Dermis microvascular lymphatic vessel endothelial cell (primary cell): Measurements from ENCODE around the gene WNT9B. TPM values are rescaled to one million over a fixed set of nuclear protein-coding genes. Genes with fewer than 3 reads are reported as not detected.
"Not testable (repeated sequence)": the region's sequence is repeated elsewhere in the genome, so short reads cannot be mapped to it uniquely, and the experiment has no call there.

ENCODE experiments used
- DNase-seq, 2 donors: peaks; one replicate each; pipeline versions ENCODE4 v3.0.0 to v3.0.0-alpha.2; 2010; ENCODE audit warnings: low read depth in 2 of 2
- total RNA-seq: library from RNA; depleted of rRNA; stranded (reverse); fragments of >200 nt; gene quantifications from 2 replicates; pipeline ENCODE4 v1.2.1, GENCODE V29; 2014

WNT9B gene
- total RNA-seq, 1 donor from 2014 or later = not detected

- no peak for DNase-seq
Observed at GRCh38 chr17:46908068-46908737, 56.8 kb downstream of the WNT9B start.

DNA sequence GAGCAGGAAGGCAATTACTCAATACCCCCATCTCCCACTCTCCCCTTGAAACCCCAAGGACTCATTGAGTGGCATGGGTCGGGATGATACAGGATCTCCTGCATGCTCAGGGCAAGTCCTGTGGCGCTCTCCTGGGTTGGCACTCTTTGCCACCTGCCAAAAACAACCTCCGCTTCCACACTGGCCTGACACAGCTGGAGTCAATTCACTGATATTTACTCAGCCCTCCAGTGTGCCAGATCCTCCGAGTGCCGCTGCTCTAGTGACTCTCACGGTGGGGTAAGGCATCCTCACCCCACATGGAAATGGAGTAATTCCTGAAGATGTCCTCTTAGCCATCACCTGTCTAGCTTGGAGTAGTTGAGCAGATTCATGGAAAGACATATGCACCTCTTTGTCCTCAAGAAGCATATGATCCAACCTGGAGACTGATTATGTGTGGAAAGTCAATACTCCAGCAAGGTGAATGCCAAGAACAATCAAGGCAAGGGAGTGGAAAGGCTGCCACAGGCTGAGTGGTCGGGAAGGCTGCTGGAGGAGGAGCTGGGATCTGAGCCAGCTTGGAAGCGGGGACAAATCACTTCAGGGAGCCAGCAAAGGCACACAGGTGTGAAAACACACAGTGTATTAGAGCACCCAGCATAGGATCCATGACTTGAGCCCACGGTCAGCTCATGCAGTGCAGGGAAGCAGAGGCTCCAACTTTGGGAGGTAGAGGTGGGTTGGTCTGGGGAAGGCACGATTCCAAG, 59.0 kb downstream of the WNT9B start:
- DNase-seq = no peak

DNA sequence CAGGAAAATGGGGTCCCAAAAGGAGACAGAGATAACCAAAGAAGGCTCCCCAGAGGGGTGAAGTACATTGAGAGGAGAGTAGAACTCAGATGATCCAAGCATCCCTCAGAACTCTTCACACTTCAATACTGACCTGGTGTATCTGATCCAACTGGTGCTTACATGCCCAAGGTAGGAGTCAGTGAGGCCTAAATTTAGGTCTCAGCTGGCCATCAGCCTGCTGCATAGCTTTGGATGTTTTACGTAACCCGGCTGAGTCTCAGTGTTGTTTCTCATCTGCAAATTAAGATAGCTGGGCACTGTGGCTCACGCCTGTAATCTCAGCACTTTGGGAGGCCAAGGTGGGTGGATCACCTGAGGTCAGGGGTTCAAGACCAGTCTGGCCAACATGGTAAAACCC, 59.9 kb downstream of the WNT9B start:
- DNase-seq = no peak

DNA sequence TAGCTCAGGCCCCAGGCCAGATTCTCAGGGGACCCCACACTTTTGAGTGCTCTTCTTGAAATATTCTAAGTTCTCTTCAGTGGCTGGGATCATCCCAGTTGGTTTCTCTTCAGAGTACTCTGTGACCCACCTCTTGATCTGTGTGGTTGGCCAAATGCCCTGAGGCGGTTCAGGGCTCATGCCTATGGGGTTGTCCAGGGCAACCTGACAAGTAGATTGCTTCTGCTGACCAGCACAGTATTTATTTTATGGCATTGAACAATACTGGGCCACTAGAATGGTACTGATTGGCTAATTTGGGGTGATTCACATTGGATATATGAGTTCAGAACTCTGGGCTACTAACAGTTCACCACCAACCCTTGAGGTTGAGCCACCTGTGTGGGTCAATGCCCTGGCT, 64.2 kb downstream of the WNT9B start:
- no peak for DNase-seq

- DNase-seq = no peak
Observed at GRCh38 chr17:46916211-46916610, 64.8 kb downstream of the WNT9B start.

GRCh38 chr17:46916623-46917022, 65.2 kb downstream of the WNT9B start:
- DNase-seq = no peak

- DNase-seq = no peak
Observed at GRCh38 chr17:46917041-46917440, 65.7 kb downstream of the WNT9B start.

DNA sequence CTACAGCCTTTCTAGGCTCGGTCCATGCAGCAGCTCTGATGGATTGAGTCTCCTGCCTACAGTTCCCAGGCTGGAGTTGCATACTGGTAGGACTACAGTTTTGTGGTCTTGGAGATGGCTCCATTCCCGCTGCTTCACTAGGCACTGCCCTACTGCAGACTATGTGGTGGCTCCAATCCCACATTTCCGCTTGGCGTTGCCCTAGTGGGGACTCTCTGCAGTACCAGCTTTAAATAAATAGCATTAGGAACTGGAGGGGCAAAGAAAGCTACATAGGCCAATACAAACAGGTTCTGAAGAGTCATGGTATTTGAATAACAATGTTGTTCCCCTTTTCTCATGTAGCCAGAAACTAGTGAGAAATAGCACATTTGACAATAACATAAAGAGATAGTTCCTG, 66.1 kb downstream of the WNT9B start:
- no peak for DNase-seq

- not testable (repeated sequence) for DNase-seq
Observed at GRCh38 chr17:46921962-46922361, 70.6 kb downstream of the WNT9B start.

DNA sequence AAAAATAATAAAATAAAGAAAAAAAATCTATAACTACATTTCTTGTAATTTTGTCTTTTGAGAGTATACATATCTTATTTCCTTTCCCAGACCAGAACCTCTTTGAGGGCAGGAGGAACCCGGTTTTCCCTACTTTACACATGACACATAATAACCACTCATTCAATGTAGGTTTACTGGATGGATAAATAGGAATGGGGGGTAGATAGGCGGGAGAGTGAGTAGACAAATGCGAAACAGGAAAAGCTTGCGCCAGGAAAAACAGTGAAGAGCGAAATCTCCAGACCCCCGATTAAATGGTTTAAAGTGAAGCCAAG, 71.1 kb downstream of the WNT9B start:
- no peak for DNase-seq

DNA sequence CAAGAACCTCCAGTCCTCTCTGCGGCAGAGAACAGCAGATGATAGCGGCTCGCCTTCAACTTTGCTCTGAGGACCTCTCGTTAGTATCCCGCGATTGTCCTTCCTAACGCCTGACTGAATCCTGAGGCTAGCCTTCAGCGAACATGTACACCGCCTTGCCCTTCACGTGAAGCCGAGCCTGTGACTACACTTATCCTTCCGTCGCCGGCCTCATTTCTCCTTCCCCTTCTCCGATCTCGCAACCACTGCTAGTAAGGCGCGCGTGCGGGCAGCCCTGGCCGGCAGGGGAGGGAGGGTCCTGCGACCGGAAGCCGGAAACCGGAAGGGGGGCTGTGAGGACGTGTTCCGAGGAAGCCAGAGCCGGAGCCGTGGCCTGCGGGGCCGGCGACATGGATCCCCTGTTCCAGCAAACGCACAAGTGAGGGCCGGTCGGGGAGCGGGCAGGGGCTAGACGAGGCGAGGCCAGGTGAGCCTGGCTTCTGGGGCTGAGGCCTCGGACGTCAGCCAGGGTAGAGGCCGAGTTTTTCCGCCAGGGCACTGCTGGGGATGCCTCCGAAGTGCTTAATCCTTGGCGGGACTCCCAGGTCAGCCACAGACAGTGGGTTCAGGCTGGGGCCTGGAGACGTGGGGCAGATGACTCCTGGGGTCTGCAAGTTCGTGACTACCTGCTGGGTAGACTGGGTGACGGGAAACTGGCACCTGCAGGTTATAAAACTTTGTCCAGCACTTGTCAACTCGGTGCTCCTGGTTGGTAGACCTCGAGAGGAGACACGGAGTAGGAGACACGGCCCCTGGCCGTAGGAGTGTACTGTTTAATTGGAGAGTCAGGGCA, 71.6 kb downstream of the WNT9B start, which contains the start of gene GOSR2:
GOSR2 (plus strand) TSS at position 357 of the 832 bp plus-strand sequence; CDS start at position 390, 33 bp downstream.
- DNase-seq = peak; percentile 80 to 88

DNA sequence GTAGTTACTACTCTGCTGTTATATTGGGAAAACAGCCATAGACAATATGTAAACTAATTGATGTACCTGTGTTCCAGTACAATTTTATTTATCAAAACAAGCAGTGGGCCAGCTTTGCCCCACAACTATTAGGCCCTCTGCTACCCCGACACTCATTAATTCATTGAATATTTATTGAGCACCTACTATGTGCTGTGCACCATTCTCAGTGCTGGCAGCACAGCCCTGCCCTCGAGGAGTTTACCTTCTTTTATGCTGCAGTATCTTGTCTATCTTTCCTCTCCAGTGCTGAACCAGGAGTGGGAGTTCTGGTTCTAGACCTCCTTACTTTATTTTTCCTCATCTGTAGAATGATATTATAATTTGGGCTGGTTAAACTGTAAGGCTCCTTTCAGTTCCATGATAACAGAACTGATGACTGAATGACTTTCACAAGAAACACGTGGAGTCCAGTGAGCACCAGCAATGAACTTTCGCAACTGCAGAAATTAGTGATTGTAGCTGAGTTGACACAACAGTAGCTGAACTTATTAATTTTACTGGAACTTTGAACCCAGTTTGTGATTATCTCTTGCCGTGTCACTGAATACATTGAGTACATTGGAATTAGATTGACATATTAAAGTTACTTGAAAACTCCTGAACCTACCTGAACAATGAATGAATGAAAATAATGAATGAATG, 73.9 kb downstream of the WNT9B start:
- DNase-seq = no peak

GRCh38 chr17:46928467-46929261, 77.3 kb downstream of the WNT9B start:
- peak in 1 of 2 donors; percentile 40 for DNase-seq

GRCh38 chr17:46929413-46929812, 78.0 kb downstream of the WNT9B start:
- DNase-seq = peak in 1 of 2 donors; percentile 81

- no peak for DNase-seq
Observed at GRCh38 chr17:46930051-46930450, 78.7 kb downstream of the WNT9B start.

- DNase-seq = no peak
Observed at GRCh38 chr17:46931596-46931995, 80.2 kb downstream of the WNT9B start.

GRCh38 chr17:46935658-46936266, 84.4 kb downstream of the WNT9B start:
- peak in 1 of 2 donors; percentile 39 for DNase-seq
